Endometrial microvascular endothelial cells (primary cell): Measurements from ENCODE around the gene SIRPD. TPM values are rescaled to one million over a fixed set of nuclear protein-coding genes. Genes with fewer than 3 reads are reported as not detected.

Source experiments
- in situ Hi-C: cut with HindIII; loops from 2 replicates; pipeline ENCODE4 v1.10.0; 2017; ENCODE audit warnings: low sequenced_read_pairs, low pct_unique_long_range_greater_than_20kb; ENCODE audit errors: inconsistent ontology term
- total RNA-seq: library from RNA; depleted of rRNA; stranded (reverse); fragments of >200 nt; gene quantifications from one replicate; pipeline ENCODE4 v1.2.3, GENCODE V29; 2015; ENCODE audit errors: inconsistent ontology term

SIRPD gene
- total RNA-seq, 1 donor from 2014 or later = not detected

DNA sequence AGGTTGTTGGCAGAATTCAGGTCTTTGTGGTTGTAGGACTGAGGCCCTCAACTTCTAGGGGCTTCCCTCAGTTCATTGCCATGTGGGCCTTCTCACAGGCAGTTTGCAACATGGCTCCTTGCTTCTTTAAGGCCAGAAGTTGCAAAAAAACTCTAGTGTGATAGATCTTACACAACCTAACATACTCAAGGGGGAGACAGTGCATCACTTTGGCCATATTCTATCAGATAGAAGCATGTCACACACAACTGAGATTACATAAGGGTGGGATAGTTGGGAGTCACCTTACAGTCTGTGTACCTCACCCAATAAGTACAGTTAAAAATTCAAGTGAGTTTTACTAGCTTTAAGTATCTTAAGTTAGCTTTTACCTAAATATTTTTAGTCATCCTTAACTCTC is 1.6 kb downstream of the SIRPD start:
- in situ Hi-C loops = no loop called here

DNA sequence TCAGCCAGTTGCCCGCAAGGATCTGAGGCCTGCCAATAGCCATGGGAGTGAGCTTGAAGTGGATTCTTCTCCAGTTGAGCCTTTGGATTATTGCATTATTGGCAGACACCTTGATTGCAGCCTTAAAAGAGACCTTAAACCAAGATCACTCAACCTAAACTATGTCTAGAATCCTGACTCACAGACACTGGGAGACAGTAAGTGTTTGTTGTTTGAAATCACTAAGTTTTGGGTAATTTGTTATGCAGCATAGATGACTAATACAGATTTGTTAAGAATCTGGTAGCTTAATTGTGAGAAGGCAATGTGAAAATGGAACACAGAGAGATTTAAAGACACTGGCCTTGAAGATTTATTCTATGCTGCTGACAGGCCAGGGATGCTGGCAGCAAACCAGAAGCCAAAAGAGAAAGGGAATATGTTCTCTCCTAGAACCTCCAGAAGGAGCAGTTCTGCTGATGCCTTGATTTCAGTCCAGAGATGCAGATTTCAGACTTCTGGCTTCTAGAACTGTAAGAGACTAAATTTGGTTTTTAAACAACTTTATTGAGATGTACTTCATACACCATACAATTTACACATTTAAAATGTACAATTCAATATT is 17.6 kb downstream of the SIRPD start:
- in situ Hi-C loops = no loop called here

DNA sequence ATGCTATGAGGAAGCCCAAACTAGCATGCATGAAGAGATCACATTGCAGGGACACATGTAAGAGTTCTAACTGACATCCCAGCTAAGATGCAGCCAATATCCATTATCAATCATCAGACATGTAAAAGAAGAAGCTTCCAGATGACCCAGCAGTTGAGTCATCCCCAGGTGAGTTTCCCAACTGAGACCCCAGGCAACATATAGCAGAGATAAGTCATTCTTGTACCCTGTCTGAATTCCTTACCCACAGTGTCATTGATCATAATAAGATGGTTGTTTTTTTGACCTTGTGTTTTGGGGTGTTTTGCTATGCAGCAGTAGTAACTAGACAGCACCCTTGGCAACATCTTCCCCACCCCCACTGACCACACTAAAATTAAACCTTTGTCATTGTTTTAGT is 18.9 kb downstream of the SIRPD start:
- in situ Hi-C loops = no loop called here

- in situ Hi-C loops = no loop called here
Observed at GRCh38 chr20:1537731-1538058, 19.8 kb downstream of the SIRPD start.

DNA sequence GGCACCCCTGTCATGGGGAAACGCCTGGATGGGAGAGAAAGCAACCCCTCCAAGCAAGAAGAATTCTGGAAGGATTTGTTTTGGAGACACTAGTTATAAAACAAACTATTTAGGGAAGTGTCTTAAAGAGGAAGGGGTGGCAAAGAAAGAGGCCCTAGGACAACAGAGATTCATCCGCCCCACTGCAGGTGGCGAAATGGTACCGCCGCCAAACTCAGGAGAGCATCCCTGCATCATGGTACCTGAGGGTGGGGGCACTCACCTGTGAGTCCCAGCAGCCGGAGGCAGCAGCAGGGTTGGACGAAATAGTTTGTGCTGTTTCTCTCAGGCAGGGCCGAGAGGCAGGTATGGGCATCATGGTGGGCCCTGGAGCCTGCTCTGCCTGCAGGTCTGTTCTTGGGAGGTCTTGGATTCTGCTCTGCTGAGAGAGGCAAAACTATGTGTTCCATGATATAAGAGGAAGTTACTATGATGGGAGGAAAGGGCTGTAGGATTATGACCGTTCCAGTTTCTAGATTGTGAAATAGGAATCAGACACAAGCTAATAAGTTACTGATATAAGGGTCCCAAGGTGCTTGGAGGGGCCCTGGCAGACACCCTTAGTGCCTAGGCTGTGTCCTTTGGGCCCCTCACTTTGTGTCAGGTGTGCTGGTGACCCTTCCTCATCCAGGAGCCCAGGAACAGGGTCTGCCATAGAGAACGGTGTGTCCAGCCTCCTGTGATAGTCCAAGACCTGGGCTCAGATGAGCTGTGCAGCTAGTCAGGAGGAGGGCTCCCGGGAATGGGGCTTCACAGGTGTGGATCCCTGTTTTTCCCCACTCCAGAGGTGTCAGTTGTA is 20.4 kb downstream of the SIRPD start:
- in situ Hi-C loops = no loop called here

DNA sequence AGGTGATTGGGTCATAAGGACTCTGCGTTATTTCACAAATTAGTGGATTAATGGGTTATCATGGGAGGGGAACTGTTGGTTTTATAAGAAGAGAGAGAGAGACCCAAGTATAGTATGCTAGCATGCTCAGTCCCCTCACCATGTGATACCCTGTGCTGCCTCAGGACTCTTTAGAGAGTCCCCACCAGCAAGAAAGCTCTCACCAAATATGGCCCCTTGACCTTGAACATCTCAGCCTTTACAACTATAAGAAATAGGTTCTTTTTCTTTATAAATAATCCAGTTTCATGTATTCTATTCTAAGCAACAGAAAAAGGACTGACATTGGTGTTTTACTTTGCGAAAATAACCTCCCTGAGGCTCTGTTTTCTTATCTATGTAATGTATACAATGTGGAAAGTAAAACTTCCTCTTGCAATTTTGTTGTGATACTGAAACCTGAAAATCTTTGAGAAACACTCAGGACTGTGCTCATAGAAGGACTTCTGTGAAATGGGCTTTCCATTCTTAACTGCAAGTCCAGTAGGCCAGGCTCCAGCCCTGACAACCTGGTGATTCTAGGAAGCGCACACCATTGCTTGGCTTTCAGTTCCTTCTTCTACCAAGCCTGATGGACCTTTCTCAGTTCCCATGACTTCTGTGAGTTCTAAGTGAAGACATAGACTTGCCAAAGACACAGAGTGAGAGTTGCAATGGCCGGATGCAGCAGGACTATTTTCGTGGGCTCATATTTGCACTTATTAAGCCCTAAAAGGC is 21.9 kb downstream of the SIRPD start:
- in situ Hi-C loops = no loop called here

GRCh38 chr20:1534526-1534925 is 23.0 kb downstream of the SIRPD start:
- in situ Hi-C loops = no loop called here

DNA sequence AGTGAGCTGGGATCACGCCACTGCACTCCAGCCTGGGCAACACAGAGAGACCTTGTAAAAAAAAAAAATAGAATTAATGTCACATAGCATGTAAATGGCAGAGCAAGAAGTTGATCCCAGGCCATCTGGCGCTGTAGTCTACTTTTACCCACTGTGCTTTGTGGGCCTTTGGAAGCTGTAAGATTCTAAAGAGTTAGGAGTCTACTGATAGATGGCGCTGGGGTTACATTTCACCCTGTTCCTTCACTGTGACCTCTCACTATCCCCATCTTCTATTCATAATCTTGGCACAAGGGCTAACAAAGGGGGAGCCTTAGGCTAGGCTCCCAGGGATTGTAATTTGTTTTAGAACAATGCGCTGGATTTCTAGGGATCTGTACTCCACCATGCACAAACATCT is 24.4 kb downstream of the SIRPD start:
- in situ Hi-C loops = no loop called here

GRCh38 chr20:1528811-1529210 is 28.7 kb downstream of the SIRPD start:
- in situ Hi-C loops = no loop called here

- in situ Hi-C loops = no loop called here
Observed at GRCh38 chr20:1527923-1528322, 29.6 kb downstream of the SIRPD start.

GRCh38 chr20:1526896-1527295 is 30.6 kb downstream of the SIRPD start:
- in situ Hi-C loops = no loop called here

DNA sequence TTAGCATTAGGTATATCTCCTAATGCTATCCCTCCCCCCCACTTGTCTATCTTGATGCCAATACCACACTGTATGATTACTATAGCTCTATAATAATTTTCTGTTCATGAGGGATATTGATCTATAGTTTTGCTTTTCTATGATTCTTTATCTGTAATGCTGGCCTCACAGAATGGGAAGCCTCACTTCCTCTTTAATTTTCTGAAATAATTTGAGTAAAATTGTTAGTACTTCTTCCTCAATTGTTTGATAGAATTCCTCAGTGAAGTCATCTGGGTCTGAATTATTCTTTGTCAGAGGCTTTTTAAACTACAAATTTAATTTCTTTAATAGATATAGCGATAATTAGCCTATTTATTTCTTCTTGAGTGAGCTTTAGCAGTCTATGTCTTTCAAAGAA is 31.2 kb downstream of the SIRPD start:
- in situ Hi-C loops = no loop called here

GRCh38 chr20:1524004-1524403 is 33.5 kb downstream of the SIRPD start:
- in situ Hi-C loops = no loop called here

GRCh38 chr20:1517010-1517409 is 40.5 kb downstream of the SIRPD start:
- in situ Hi-C loops = no loop called here

DNA sequence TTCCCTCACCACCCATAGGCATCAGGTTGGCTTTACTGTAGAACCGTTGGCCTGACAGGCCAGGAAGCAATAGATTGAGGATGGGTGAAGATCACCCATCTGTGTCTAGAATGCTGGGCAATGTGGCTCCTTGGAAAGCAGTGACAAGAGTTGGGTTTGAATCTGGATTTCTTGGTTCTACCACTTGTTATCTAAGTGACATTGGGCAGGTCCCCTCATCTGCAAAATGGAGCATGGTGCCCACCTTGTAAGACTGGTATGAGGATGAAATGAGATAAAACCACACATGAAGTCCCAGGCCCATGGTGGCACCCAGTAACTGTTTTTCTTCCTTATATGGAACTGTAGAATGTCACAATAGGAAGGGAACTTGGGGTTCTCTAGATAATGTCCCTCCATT is 43.7 kb downstream of the SIRPD start:
- in situ Hi-C loops = no loop called here

GRCh38 chr20:1509237-1509636 is 48.3 kb downstream of the SIRPD start:
- in situ Hi-C loops = no loop called here

GRCh38 chr20:1508574-1508973 is 48.9 kb downstream of the SIRPD start:
- in situ Hi-C loops = no loop called here

GRCh38 chr20:1507276-1507675 is 50.2 kb downstream of the SIRPD start:
- in situ Hi-C loops = no loop called here

GRCh38 chr20:1505871-1506270 is 51.6 kb downstream of the SIRPD start:
- in situ Hi-C loops = no loop called here

DNA sequence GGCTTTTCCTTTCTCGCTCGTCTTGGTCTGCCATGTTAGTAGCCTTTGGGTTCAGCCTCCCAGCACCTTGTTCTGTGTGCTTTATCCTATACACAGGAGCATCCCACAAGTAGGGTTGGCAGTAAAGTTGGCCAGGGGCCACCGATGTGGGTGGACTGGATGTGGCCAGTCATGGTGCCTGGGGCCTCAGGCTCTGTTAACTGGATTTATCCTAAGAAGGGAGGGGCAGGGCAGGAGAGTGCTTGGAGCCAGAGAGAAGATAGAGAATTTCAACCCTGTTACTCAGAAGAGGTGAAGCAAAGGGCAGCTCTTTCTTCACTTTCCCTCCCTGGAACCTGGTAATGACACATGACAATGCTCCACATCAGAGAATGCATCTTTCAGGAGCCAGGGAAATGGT is 52.1 kb downstream of the SIRPD start:
- in situ Hi-C loops = no loop called here
